ENCODE measurements around the gene POU3F2.

POU3F2 gene

GRCh38 chr6:98844244-98845210 lies 10.2 kb downstream of the POU3F2 start:
- no peak for DNase-seq

- peak; percentile 66 for DNase-seq
Observed at GRCh38 chr6:98845211-98846020, 11.0 kb downstream of the POU3F2 start.

- no peak for DNase-seq
Observed at GRCh38 chr6:98846021-98846380, 11.6 kb downstream of the POU3F2 start.

- no peak for DNase-seq
Observed at GRCh38 chr6:98847416-98847778, 13.0 kb downstream of the POU3F2 start.

- no peak for DNase-seq
Observed at GRCh38 chr6:98847779-98848538, 13.6 kb downstream of the POU3F2 start.

GRCh38 chr6:98848539-98849242 lies 14.3 kb downstream of the POU3F2 start:
- no peak for DNase-seq

- no peak for DNase-seq
Observed at GRCh38 chr6:98864497-98864896, 30.1 kb downstream of the POU3F2 start.

GRCh38 chr6:98871057-98871456 lies 36.7 kb downstream of the POU3F2 start:
- no peak for DNase-seq

GRCh38 chr6:98871821-98872220 lies 37.4 kb downstream of the POU3F2 start:
- no peak for DNase-seq

GRCh38 chr6:98875375-98875774 lies 41.0 kb downstream of the POU3F2 start:
- DNase-seq: no peak

- DNase-seq: no peak
Observed at GRCh38 chr6:98877250-98877649, 42.9 kb downstream of the POU3F2 start.

GRCh38 chr6:98880486-98880885 lies 46.1 kb downstream of the POU3F2 start:
- no peak for DNase-seq

GRCh38 chr6:98885330-98885729 lies 51.0 kb downstream of the POU3F2 start:
- no peak for DNase-seq

- no peak for DNase-seq
Observed at GRCh38 chr6:98887650-98888049, 53.3 kb downstream of the POU3F2 start.

All from kidney glomerular epithelial cell (primary cell).